Vagina (tissue), 2 donors: Measurements from ENCODE around the gene P4HTM. TPM values are rescaled to one million over a fixed set of nuclear protein-coding genes. Genes with fewer than 3 reads are reported as not detected.

Source experiments
- DNase-seq, 2 donors: peaks; one replicate each; pipeline ENCODE4 v3.0.0-alpha.2; 2017; ENCODE audit errors: extremely low spot score in 2 of 2
- H3K27ac ChIP-seq: fragments of 200-600 bp; sonication (generic); one replicate; pipeline ENCODE4 v1.5.1; 2019
- H3K27me3 ChIP-seq: fragments of 200-600 bp; sonication (generic); one replicate; pipeline ENCODE4 v1.5.1; 2019
- H3K36me3 ChIP-seq, 2 donors: fragments of 200-600 bp; sonication (generic); one replicate each; pipeline ENCODE4 v1.5.1; 2017 to 2019
- H3K4me1 ChIP-seq: fragments of 200-600 bp; sonication (generic); one replicate; pipeline ENCODE4 v1.5.1; 2019
- H3K4me3 ChIP-seq, 2 donors: fragments of 200-600 bp; sonication (generic); 1 replicate in 1 of 2; 2 replicates in 1 of 2; pipeline ENCODE4 v1.5.1; 2016 to 2019
- H3K9me3 ChIP-seq: fragments of 200-600 bp; sonication (generic); one replicate; pipeline ENCODE4 v1.5.1; 2019
- CTCF ChIP-seq, 3 experiments: fragments of 450-650 bp in 2 of 3; fragments of 200-600 bp in 1 of 3; sonication (generic) in 1 of 3; IDR thresholded peaks; one replicate each; pipeline ENCODE4 v1.5.1; 2017 to 2019; ENCODE audit warnings: antibody characterized with exemption in 3 of 3, mild to moderate bottlenecking in 2 of 3, moderate library complexity in 2 of 3
- POLR2A ChIP-seq, 2 donors: fragments of 450-650 bp; IDR thresholded peaks; one replicate each; pipeline ENCODE4 v1.6.1; 2017; ENCODE audit warnings: antibody characterized with exemption in 2 of 2, mild to moderate bottlenecking in 2 of 2, moderate library complexity in 2 of 2
- POLR2AphosphoS5 ChIP-seq, 2 donors: sonication (generic); formaldehyde crosslinking; IDR thresholded peaks; one replicate each; pipeline ENCODE4 v1.9.0; 2017; ENCODE audit warnings: antibody characterized with exemption in 2 of 2, mild to moderate bottlenecking in 2 of 2, low read depth in 1 of 2; ENCODE audit not compliant: insufficient read depth in 1 of 2
- intact Hi-C: fragments of 100-400 bp; cut with DNase I; formaldehyde crosslinking; loops from one replicate; pipeline ENCODE4 v1.15.1; 2023
- total RNA-seq: library from RNA; depleted of rRNA; stranded (reverse); fragments of >200 nt; gene quantifications from one replicate; pipeline ENCODE4 v1.2.3, GENCODE V29; 2016

Gene P4HTM
- total RNA-seq, 1 donor from 2014 or later = 43.5 TPM

- Histone ChIP-seq H3K4me1 (peaks cover 3% of the 10 kb centered on the region), H3K27ac (no peak overlapping the region), H3K4me3 (no peak overlapping the region), H3K27me3 (no peaks in the 10 kb centered on the region), H3K36me3 (peaks cover 0 to 9% of the 10 kb centered on the region in 2 donors), H3K9me3 (no peaks in the 10 kb centered on the region)
- no peak for TF ChIP-seq CTCF (IDR thresholded peaks at IDR 0.05)
- no peak for TF ChIP-seq POLR2A (IDR thresholded peaks at IDR 0.05)
- no peak for TF ChIP-seq POLR2AphosphoS5 (IDR thresholded peaks at IDR 0.05; ENCODE audit: insufficient read depth in 1 of 2, low read depth in 1 of 2)
- intact Hi-C loops = no loop called here
- no peak for DNase-seq
These were observed 7.1 kb downstream of the P4HTM start for GRCh38 chr3:48997102-48997635.

GRCh38 chr3:48997714-48998637, 7.9 kb downstream of the P4HTM start:
- Histone ChIP-seq H3K27me3 (no peaks in the 10 kb centered on the region), H3K9me3 (no peaks in the 10 kb centered on the region), H3K27ac (no peak overlapping the region), H3K4me1 (no peaks in the 10 kb centered on the region), H3K4me3 (no peak overlapping the region), H3K36me3 (peaks cover 0 to 9% of the 10 kb centered on the region in 2 donors)
- intact Hi-C loops = no loop called here
- DNase-seq = no peak
- no peak for TF ChIP-seq CTCF (IDR thresholded peaks at IDR 0.05)
- no peak for TF ChIP-seq POLR2AphosphoS5 (IDR thresholded peaks at IDR 0.05; ENCODE audit: insufficient read depth in 1 of 2, low read depth in 1 of 2)
- TF ChIP-seq POLR2A (IDR thresholded peaks at IDR 0.05) = no peak

- intact Hi-C loops = no loop called here
- H3K9me3 ChIP-seq = no peaks in the 10 kb centered on the region
- H3K27me3 ChIP-seq = no peaks in the 10 kb centered on the region
- TF ChIP-seq POLR2AphosphoS5 (IDR thresholded peaks at IDR 0.05; ENCODE audit: insufficient read depth in 1 of 2, low read depth in 1 of 2) (no peak), CTCF (IDR thresholded peaks at IDR 0.05) (no peak)
- no peaks in the 10 kb centered on the region for H3K4me1 ChIP-seq
- DNase-seq = no peak
- H3K36me3 ChIP-seq = peaks cover 0 to 9% of the 10 kb centered on the region in 2 donors
- no peak overlapping the region for H3K4me3 ChIP-seq
- H3K27ac ChIP-seq = no peak overlapping the region
These were observed 9.2 kb downstream of the P4HTM start for GRCh38 chr3:48999085-48999858.

- Histone ChIP-seq H3K9me3 (no peaks in the 10 kb centered on the region), H3K27me3 (no peaks in the 10 kb centered on the region), H3K4me3 (no peak overlapping the region), H3K27ac (no peak overlapping the region), H3K4me1 (peaks cover 2% of the 10 kb centered on the region), H3K36me3 (peaks cover 0 to 9% of the 10 kb centered on the region in 2 donors)
- TF ChIP-seq POLR2A (IDR thresholded peaks at IDR 0.05) (no peak), CTCF (IDR thresholded peaks at IDR 0.05) (no peak), POLR2AphosphoS5 (IDR thresholded peaks at IDR 0.05; ENCODE audit: insufficient read depth in 1 of 2, low read depth in 1 of 2) (no peak)
- intact Hi-C loops = no loop called here
- DNase-seq = no peak
These were observed 11.1 kb downstream of the P4HTM start for GRCh38 chr3:49001155-49001554.
